Transverse colon (tissue), 4 donors: ENCODE measurements around the gene ERH. TPM values are rescaled to one million over a fixed set of nuclear protein-coding genes. Genes with fewer than 3 reads are reported as not detected.

Experiments used
- DNase-seq: peaks from one replicate; pipeline ENCODE4 v3.0.0-alpha.2; 2019
- H3K27ac ChIP-seq, 4 donors: fragments of 200-600 bp; sonication (generic); 2 replicates each; pipeline ENCODE4 v1.5.1; 2016 to 2018; ENCODE audit warnings: inconsistent platforms in 4 of 4
- H3K27me3 ChIP-seq: fragments of 200-600 bp; sonication (generic); 2 replicates; pipeline ENCODE4 v1.5.1; 2017; ENCODE audit warnings: inconsistent platforms
- H3K36me3 ChIP-seq, 4 donors: fragments of 200-600 bp; sonication (generic); 2 replicates each; pipeline ENCODE4 v1.5.1; 2017 to 2019; ENCODE audit warnings: inconsistent platforms in 4 of 4
- H3K4me1 ChIP-seq, 4 donors: fragments of 200-600 bp; sonication (generic); 2 replicates each; pipeline ENCODE4 v1.5.1; 2017 to 2020; ENCODE audit warnings: inconsistent platforms in 4 of 4
- H3K4me3 ChIP-seq, 4 donors: fragments of 200-600 bp; sonication (generic); 1 replicate in 1 of 4; 2 replicates in 3 of 4; pipeline versions ENCODE4 v1.5.1 to v1.6.1; 2017 to 2019; ENCODE audit warnings: inconsistent platforms in 4 of 4
- H3K9me3 ChIP-seq, 2 donors: fragments of 200-600 bp; sonication (generic); 2 replicates each; pipeline ENCODE4 v1.5.1; 2017 to 2019; ENCODE audit warnings: inconsistent platforms in 2 of 2
- CTCF ChIP-seq, 5 experiments: fragments of 200-600 bp in 3 of 5; fragments of 450-650 bp in 2 of 5; sonication (generic) in 3 of 5; IDR thresholded peaks; 1 replicate in 2 of 5; 2 replicates in 3 of 5; pipeline ENCODE4 v1.5.1; 2016 to 2017; ENCODE audit warnings: antibody characterized with exemption in 5 of 5, inconsistent platforms in 3 of 5, mild to moderate bottlenecking in 2 of 5, moderate library complexity in 1 of 5
- EP300 ChIP-seq: sonication (generic); formaldehyde crosslinking; IDR thresholded peaks from one replicate; pipeline ENCODE4 v1.6.1; 2017; ENCODE audit warnings: antibody characterized with exemption, low read depth
- POLR2A ChIP-seq: fragments of 450-650 bp; IDR thresholded peaks from one replicate; pipeline ENCODE4 v1.6.1; 2016; ENCODE audit warnings: antibody characterized with exemption, mild to moderate bottlenecking, moderate library complexity
- POLR2AphosphoS5 ChIP-seq, 3 donors: sonication (generic); formaldehyde crosslinking; IDR thresholded peaks; one replicate each; pipeline ENCODE4 v1.6.1; 2016; ENCODE audit warnings: antibody characterized with exemption in 3 of 3
- WGBS, 2 donors: methylation state at CpG; one replicate each; pipeline ENCODE4 v1.1.5; 2018; ENCODE audit warnings: low coverage in 1 of 2; 5-methylcytosine and 5-hydroxymethylcytosine counted together
- in situ Hi-C, 4 donors: fragments of 200-750 bp; cut with MboI; loops; one replicate each; pipeline versions ENCODE4 v1.15.0 to v1.15.1; 2017; ENCODE audit warnings: low sequenced_read_pairs in 3 of 4, low pct_ligation_motif_present in 1 of 4, low pct_unique_long_range_greater_than_20kb in 1 of 4
- intact Hi-C: fragments of 100-400 bp; cut with DNase I; formaldehyde crosslinking; loops from one replicate; pipeline ENCODE4 v1.15.1; 2023; ENCODE audit warnings: low total_unique reads
- total RNA-seq, 4 donors: library from RNA; depleted of rRNA; stranded (reverse); fragments of >200 nt; gene quantifications; one replicate each; pipeline ENCODE4 v1.1.0, GENCODE V29; 2016

The ERH gene
- total RNA-seq, 4 donors from 2014 or later = 11.6 to 52.7 (median 30.4) TPM

- WGBS, 2 donors = 57 to 100% methylated on average over 1 to 7 of the region's 7 CpGs
- H3K27me3 ChIP-seq = peaks cover 4% of the 10 kb centered on the region
- intact Hi-C loops (no loop called here), in situ Hi-C loops (no loop called here)
- H3K4me3 ChIP-seq = no peak overlapping the region
- no peaks in the 10 kb centered on the region for H3K9me3 ChIP-seq
- H3K27ac ChIP-seq = no peak overlapping the region
- TF ChIP-seq POLR2AphosphoS5 (IDR thresholded peaks at IDR 0.05) (no peak), EP300 (no peak), CTCF (IDR thresholded peaks at IDR 0.05) (no peak), POLR2A (no peak)
- H3K36me3 ChIP-seq = no peaks in the 10 kb centered on the region
- H3K4me1 ChIP-seq = peaks cover 0 to 6% (median under 1%) of the 10 kb centered on the region in 4 donors
- no peak for DNase-seq
Observed at GRCh38 chr14:69360438-69361108, 37.5 kb downstream of the ERH start.

GRCh38 chr14:69358966-69359365, 39.1 kb downstream of the ERH start:
- no peaks in the 10 kb centered on the region for H3K9me3 ChIP-seq
- intact Hi-C loops = loop anchor here (5.0 kb wide), 1 partner anchor 127 kb away; no protein-coding TSS in a partner anchor
- WGBS, 2 donors = 83 to 96% methylated on average over 1 to 3 of the region's 3 CpGs

GRCh38 chr14:69358233-69358963, 39.7 kb downstream of the ERH start:
- 59% methylated on average over 12 of the region's 12 CpGs; no CpG with 5 or more reads in 1 of the 2 donors for WGBS, 2 donors
- no peak for DNase-seq
- in situ Hi-C loops (no loop called here), intact Hi-C loops (loop anchor here (5.0 kb wide), 1 partner anchor 126 kb away; no protein-coding TSS in a partner anchor)
- Histone ChIP-seq H3K27me3 (no peaks in the 10 kb centered on the region), H3K36me3 (no peaks in the 10 kb centered on the region), H3K27ac (no peak overlapping the region), H3K4me1 (peaks cover 0 to 11% (median 5%) of the 10 kb centered on the region in 4 donors), H3K4me3 (no peak overlapping the region), H3K9me3 (no peaks in the 10 kb centered on the region)
- TF ChIP-seq POLR2AphosphoS5 (IDR thresholded peaks at IDR 0.05) (no peak), POLR2A (no peak), EP300 (no peak), CTCF (IDR thresholded peaks at IDR 0.05) (no peak)

More at GRCh38 chr14:69358966-69359365, 39.1 kb downstream of the ERH start:
- Histone ChIP-seq H3K36me3 (no peaks in the 10 kb centered on the region), H3K27me3 (peaks cover 1% of the 10 kb centered on the region), H3K27ac (no peak overlapping the region), H3K4me1 (peaks cover 0 to 11% (median 5%) of the 10 kb centered on the region in 4 donors), H3K4me3 (no peak overlapping the region)
- no peak for TF ChIP-seq POLR2AphosphoS5 (IDR thresholded peaks at IDR 0.05)
- no peak for DNase-seq
- in situ Hi-C loops = no loop called here

- DNase-seq = no peak
- no peak for TF ChIP-seq POLR2AphosphoS5 (IDR thresholded peaks at IDR 0.05)
- TF ChIP-seq EP300 = no peak
- no peak for TF ChIP-seq POLR2A
- TF ChIP-seq CTCF (IDR thresholded peaks at IDR 0.05) = no peak
- H3K9me3 ChIP-seq = no peaks in the 10 kb centered on the region
- WGBS, 2 donors = 90% methylated on average over 7 of the region's 7 CpGs; no CpG with 5 or more reads in 1 of the 2 donors
- H3K27ac ChIP-seq = no peak overlapping the region
- no peaks in the 10 kb centered on the region for H3K27me3 ChIP-seq
- H3K4me3 ChIP-seq = no peak overlapping the region
- H3K4me1 ChIP-seq = peaks cover 0 to 11% (median 5%) of the 10 kb centered on the region in 4 donors
- in situ Hi-C loops = no loop called here
- intact Hi-C loops = loop anchor here (5.0 kb wide), 1 partner anchor 125 kb away; no protein-coding TSS in a partner anchor
- H3K36me3 ChIP-seq = no peaks in the 10 kb centered on the region
Observed at GRCh38 chr14:69357544-69358200, 40.4 kb downstream of the ERH start.
